ENCODE measurements around the gene WDR77.

WDR77 gene

DNA sequence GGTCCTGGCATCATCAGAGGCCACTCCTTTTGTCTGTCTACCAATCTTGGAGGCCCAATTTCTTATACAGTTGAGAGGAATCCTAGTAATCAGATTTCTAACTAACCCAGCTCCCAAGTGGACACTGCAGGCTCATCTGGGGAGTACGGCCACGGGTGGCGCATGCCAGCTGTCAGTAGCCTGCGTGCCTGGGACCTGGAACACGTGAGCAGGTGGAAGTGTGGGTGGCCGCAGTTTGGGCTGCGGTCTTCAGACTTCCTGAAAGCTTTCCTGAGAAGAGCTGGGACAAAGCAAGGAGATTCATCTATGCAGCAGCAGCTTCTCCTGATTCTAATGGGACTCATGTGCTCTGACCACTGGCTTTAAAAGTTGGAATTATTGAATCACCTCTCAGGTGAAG, 42.0 kb upstream of the WDR77 start:
- H3K9me3 ChIP-seq (ENCODE audit: low read length) = no peaks in the 10 kb centered on the region
- H3K27ac ChIP-seq (ENCODE audit: low read depth, low read length, poor library complexity, severe bottlenecking) = no peak overlapping the region
- H3K4me1 ChIP-seq (ENCODE audit: insufficient read depth, low read length, severe bottlenecking) = no peaks in the 10 kb centered on the region
- no peak for TF ChIP-seq EZH2 (IDR thresholded peaks at IDR 0.05; ENCODE audit: borderline replicate concordance, low read length)
- TF ChIP-seq, protein P1, sequence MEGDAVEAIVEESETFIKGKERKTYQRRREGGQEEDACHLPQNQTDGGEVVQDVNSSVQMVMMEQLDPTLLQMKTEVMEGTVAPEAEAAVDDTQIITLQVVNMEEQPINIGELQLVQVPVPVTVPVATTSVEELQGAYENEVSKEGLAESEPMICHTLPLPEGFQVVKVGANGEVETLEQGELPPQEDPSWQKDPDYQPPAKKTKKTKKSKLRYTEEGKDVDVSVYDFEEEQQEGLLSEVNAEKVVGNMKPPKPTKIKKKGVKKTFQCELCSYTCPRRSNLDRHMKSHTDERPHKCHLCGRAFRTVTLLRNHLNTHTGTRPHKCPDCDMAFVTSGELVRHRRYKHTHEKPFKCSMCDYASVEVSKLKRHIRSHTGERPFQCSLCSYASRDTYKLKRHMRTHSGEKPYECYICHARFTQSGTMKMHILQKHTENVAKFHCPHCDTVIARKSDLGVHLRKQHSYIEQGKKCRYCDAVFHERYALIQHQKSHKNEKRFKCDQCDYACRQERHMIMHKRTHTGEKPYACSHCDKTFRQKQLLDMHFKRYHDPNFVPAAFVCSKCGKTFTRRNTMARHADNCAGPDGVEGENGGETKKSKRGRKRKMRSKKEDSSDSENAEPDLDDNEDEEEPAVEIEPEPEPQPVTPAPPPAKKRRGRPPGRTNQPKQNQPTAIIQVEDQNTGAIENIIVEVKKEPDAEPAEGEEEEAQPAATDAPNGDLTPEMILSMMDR (IDR thresholded peaks at IDR 0.05; ENCODE audit: low read length) = no peak
- no peaks in the 10 kb centered on the region for H4K20me1 ChIP-seq (ENCODE audit: insufficient read depth, low read length)
- no peak overlapping the region for H2AFZ ChIP-seq (ENCODE audit: low read length)
- no peaks in the 10 kb centered on the region for H3F3A ChIP-seq (ENCODE audit: insufficient read depth, low read length)
- no peaks in the 10 kb centered on the region for H3K36me3 ChIP-seq (ENCODE audit: insufficient read depth, low read length)
- H3K4me3 ChIP-seq (ENCODE audit: low read depth, low read length, poor library complexity, severe bottlenecking) = no peak overlapping the region
- H3K9ac ChIP-seq (ENCODE audit: low read length) = no peak overlapping the region
- H3K79me2 ChIP-seq (ENCODE audit: insufficient read depth, low read length) = no peaks in the 10 kb centered on the region
- H3K9me2 ChIP-seq (ENCODE audit: low read depth, low read length) = no peaks in the 10 kb centered on the region
- no peaks in the 10 kb centered on the region; the same call in 1 of the 2 replicates for H3K27me3 ChIP-seq (ENCODE audit: insufficient read depth, low read length)
- H3K4me2 ChIP-seq (ENCODE audit: low read length) = no peak overlapping the region

DNA sequence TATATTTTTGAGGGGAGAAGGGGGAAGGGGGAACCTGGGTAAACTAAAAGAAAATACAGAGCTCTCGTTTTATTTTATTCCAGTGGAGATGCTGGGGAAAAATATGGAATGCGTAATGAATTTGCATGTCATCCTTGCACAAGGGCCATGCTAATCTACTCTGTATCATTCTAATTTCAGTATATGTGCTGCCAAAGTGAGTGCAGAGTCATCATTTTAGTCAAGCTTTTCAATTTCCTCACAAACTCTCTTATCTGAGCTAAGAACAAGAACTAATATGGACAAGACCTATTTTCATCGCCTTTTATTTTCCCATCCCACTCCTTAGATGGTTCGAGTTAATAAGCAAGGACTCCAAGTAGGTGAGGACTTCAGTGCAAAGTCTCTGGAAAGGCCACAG, 41.2 kb upstream of the WDR77 start:
- H3K36me3 ChIP-seq (ENCODE audit: insufficient read depth, low read length) = no peaks in the 10 kb centered on the region
- H3K4me1 ChIP-seq (ENCODE audit: insufficient read depth, low read length, severe bottlenecking) = no peaks in the 10 kb centered on the region
- H3K79me2 ChIP-seq (ENCODE audit: insufficient read depth, low read length) = no peaks in the 10 kb centered on the region
- no peak overlapping the region for H2AFZ ChIP-seq (ENCODE audit: low read length)
- TF ChIP-seq, protein P1 (IDR thresholded peaks at IDR 0.05; ENCODE audit: low read length) = no peak
- no peak for TF ChIP-seq EZH2 (IDR thresholded peaks at IDR 0.05; ENCODE audit: borderline replicate concordance, low read length)
- H3K9me3 ChIP-seq (ENCODE audit: low read length) = no peaks in the 10 kb centered on the region
- no peaks in the 10 kb centered on the region; the same call in 1 of the 2 replicates for H3K27me3 ChIP-seq (ENCODE audit: insufficient read depth, low read length)
- H3K9ac ChIP-seq (ENCODE audit: low read length) = no peak overlapping the region
- no peak overlapping the region for H3K4me3 ChIP-seq (ENCODE audit: low read depth, low read length, poor library complexity, severe bottlenecking)
- no peaks in the 10 kb centered on the region for H3K9me2 ChIP-seq (ENCODE audit: low read depth, low read length)
- H3F3A ChIP-seq (ENCODE audit: insufficient read depth, low read length) = no peaks in the 10 kb centered on the region
- H4K20me1 ChIP-seq (ENCODE audit: insufficient read depth, low read length) = no peaks in the 10 kb centered on the region
- H3K27ac ChIP-seq (ENCODE audit: low read depth, low read length, poor library complexity, severe bottlenecking) = no peak overlapping the region
- H3K4me2 ChIP-seq (ENCODE audit: low read length) = no peak overlapping the region

- Histone ChIP-seq H3K4me1 (ENCODE audit: insufficient read depth, low read length, severe bottlenecking) (no peaks in the 10 kb centered on the region), H2AFZ (ENCODE audit: low read length) (no peak overlapping the region), H3K79me2 (ENCODE audit: insufficient read depth, low read length) (no peaks in the 10 kb centered on the region), H3K4me3 (ENCODE audit: low read depth, low read length, poor library complexity, severe bottlenecking) (no peak overlapping the region), H3K4me2 (ENCODE audit: low read length) (no peak overlapping the region), H4K20me1 (ENCODE audit: insufficient read depth, low read length) (no peaks in the 10 kb centered on the region), H3K27ac (ENCODE audit: low read depth, low read length, poor library complexity, severe bottlenecking) (no peak overlapping the region), H3F3A (ENCODE audit: insufficient read depth, low read length) (no peaks in the 10 kb centered on the region), H3K27me3 (ENCODE audit: insufficient read depth, low read length) (no peaks in the 10 kb centered on the region; the same call in 1 of the 2 replicates), H3K36me3 (ENCODE audit: insufficient read depth, low read length) (no peaks in the 10 kb centered on the region), H3K9ac (ENCODE audit: low read length) (no peak overlapping the region), H3K9me3 (ENCODE audit: low read length) (no peaks in the 10 kb centered on the region), H3K9me2 (ENCODE audit: low read depth, low read length) (no peaks in the 10 kb centered on the region)
- TF ChIP-seq EZH2 (IDR thresholded peaks at IDR 0.05; ENCODE audit: borderline replicate concordance, low read length) = no peak
- TF ChIP-seq, protein P1 (IDR thresholded peaks at IDR 0.05; ENCODE audit: low read length) = no peak
Measured at GRCh38 chr1:111489604-111490003, 40.5 kb upstream of the WDR77 start.
